SU-DHL-6 (cell line): ENCODE results near the gene TOMM40.

Source experiments
- CTCF ChIP-seq: fragments of 200-600 bp; sonication (generic); IDR thresholded peaks from one replicate; pipeline ENCODE4 v1.5.1; 2017; ENCODE audit warnings: antibody characterized with exemption, mild to moderate bottlenecking, low read length, moderate library complexity; ENCODE audit not compliant: insufficient read depth, poor library complexity, severe bottlenecking
- EZH2phosphoT487 ChIP-seq: fragments of 200-600 bp; sonication (generic), shearing (Covaris generic); conservative IDR thresholded peaks from 2 replicates; pipeline ENCODE4 v1.6.1; 2018; ENCODE audit warnings: mild to moderate bottlenecking, antibody characterized with exemption, low read length, moderate library complexity, mixed read lengths

GRCh38 chr19:44848812-44849447, 42.1 kb upstream of the TOMM40 start:
- TF ChIP-seq CTCF: no peak
- no peak for TF ChIP-seq EZH2phosphoT487
